Posterior vena cava (tissue), 2 donors: ENCODE data around the gene WDR7. TPM values are rescaled to one million over a fixed set of nuclear protein-coding genes. Genes with fewer than 3 reads are reported as not detected.

ENCODE experiments used
- DNase-seq: peaks from one replicate; pipeline ENCODE4 v3.0.0-alpha.2; 2020; ENCODE audit warnings: low spot score
- intact Hi-C, 2 donors: fragments of 100-400 bp; cut with DNase I; formaldehyde crosslinking; loops; one replicate each; pipeline versions ENCODE4 v1.14.1 to v1.14.2; 2022 to 2023
- total RNA-seq, 2 donors: library from RNA; stranded (reverse); fragmentation: NEBNext Ultra II Directional; extraction: Animal tissue kit (Norgen Biotek cat#: 25700); gene quantifications; one replicate each; pipeline ENCODE4 v1.2.1, GENCODE V29; 2021
- donor health status: DM: yes; HTN: yes; CAD: no.
- donor health status: DM: yes; HTN: yes; CAD: no.

Gene WDR7
- total RNA-seq, 2 donors from 2014 or later = 24.9 to 27.3 TPM

DNA sequence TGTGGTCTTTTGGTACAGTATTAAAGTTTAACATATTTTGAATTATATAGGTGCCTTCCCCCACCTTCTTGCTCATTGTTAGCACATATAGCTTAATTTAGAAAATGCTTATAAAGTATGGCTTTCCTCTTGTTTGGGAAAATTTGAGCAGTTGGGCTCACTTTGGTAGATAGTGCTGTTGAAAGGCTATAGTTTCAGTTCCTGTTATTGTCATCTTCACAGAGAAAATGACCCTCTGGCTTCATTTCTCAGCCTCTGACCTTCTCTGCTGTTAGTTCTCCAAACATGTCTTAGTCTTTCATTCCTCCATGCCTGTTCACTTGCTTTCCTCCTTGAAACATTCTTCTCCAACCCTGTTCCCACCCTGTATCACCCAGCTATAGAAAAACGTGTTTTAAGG, 200.6 kb downstream of the WDR7 start:
- intact Hi-C loops = no loop called here
- no peak for DNase-seq

DNA sequence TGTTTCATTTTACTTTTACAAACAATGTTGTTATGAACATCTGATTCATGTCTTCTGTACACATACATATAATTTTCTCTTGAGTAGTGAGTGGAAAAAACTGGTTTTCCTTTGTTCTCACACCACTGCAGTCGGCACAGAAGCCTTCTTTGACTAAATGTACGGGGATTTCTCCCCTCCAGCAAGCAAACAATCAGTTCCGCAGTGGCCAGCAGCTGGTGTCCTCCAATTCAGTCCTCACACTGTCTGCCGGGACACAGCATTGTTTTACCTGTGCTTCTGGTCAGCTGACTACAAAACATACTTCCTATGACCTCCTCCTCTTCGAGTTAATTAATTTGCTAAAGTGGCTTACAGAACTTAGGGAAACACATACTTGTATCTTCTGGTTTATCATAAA, 202.8 kb downstream of the WDR7 start:
- DNase-seq = no peak
- intact Hi-C loops = no loop called here

- intact Hi-C loops = no loop called here
- no peak for DNase-seq
These were observed 210.1 kb downstream of the WDR7 start for GRCh38 chr18:56861244-56861643.

DNA sequence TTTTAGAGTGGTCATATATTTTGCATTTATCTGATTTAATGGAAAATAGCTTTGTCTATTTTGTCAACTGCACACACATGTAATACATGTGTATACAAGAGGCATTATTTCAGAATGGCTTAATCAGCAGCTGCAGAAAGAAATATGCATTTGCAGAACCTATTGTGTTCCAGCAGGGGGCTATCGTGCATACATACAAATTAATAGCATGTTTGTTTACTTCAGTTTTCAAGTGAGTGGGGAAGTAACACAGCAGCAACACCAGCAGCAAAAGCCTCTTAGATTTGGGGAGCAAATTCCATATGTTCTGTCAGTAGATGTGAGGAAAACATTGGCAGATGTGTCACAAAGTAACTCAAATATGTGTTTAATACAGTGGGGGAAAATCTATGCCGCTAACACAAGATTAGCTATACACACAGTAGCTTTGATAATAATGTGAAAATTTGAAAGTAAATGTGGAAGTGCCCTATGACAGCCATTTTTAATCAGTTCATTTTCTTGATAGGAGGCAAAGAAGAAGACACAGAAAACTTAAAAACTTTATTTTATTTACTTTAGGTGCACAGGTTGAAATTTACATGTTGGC, 218.1 kb downstream of the WDR7 start:
- DNase-seq = no peak
- intact Hi-C loops = no loop called here

DNA sequence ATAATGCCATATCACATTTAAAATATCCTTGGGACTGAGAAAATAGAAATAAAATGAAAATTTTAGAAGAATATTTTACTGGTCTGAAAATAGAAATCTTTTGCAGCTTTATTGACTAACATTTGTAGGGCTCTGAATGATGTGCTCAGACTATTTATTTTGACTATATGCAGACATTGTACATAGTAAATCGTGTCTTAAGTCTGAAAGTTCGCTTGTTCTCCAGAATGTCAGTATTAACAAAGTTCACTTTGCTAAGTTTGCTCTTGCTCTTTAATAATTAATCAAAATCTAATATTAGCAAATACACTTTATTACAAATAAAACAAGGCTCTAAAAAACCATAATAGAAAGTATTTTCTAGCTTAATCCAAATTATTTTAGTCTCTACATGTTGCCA, 219.8 kb downstream of the WDR7 start:
- intact Hi-C loops = no loop called here
- no peak for DNase-seq

- intact Hi-C loops = no loop called here
- DNase-seq = no peak
These were observed 221.0 kb downstream of the WDR7 start for GRCh38 chr18:56872140-56872539.

- no peak for DNase-seq
- intact Hi-C loops = no loop called here
These were observed 222.4 kb downstream of the WDR7 start for GRCh38 chr18:56873441-56874140.

GRCh38 chr18:56878711-56879110, 227.6 kb downstream of the WDR7 start:
- no peak for DNase-seq
- intact Hi-C loops = no loop called here

- DNase-seq = no peak
- intact Hi-C loops = no loop called here
These were observed 233.4 kb downstream of the WDR7 start for GRCh38 chr18:56884511-56884910.

- DNase-seq = no peak
- intact Hi-C loops = no loop called here
These were observed 237.8 kb downstream of the WDR7 start for GRCh38 chr18:56888978-56889377.

DNA sequence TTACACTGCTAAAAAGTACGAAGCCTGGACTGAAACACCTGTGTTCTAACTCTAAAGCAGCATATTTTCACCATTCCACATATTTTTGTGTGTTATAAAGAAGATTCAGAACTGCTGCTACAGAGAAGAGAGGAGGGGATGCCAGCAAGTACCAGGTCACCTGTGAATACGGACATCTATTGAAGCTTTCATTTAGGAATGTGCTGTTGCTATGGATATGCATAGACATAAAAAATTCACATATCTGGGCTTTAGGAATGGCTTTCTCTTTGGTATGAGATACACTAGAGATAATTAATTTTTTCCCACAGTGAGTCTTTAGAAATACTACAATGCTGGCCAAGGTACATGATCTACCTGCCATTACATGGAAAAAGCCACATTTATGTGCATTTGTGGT, 238.5 kb downstream of the WDR7 start:
- DNase-seq = no peak
- intact Hi-C loops = loop anchor here in 1 of 2 donors (10.0 kb wide), 1 partner anchor 685 kb away; no protein-coding TSS in a partner anchor

GRCh38 chr18:56890632-56891031, 239.5 kb downstream of the WDR7 start:
- intact Hi-C loops = loop anchor here in 1 of 2 donors (10.0 kb wide), 1 partner anchor 684 kb away; no protein-coding TSS in a partner anchor
- DNase-seq = no peak

GRCh38 chr18:56891116-56891515, 240.0 kb downstream of the WDR7 start:
- intact Hi-C loops = loop anchor here in 1 of 2 donors (10.0 kb wide), 1 partner anchor 684 kb away; no protein-coding TSS in a partner anchor

GRCh38 chr18:56891870-56892269, 240.7 kb downstream of the WDR7 start:
- DNase-seq = no peak
- intact Hi-C loops = loop anchor here in 1 of 2 donors (10.0 kb wide), 1 partner anchor 683 kb away; no protein-coding TSS in a partner anchor

More at GRCh38 chr18:56891116-56891515, 240.0 kb downstream of the WDR7 start:
- DNase-seq = no peak

DNA sequence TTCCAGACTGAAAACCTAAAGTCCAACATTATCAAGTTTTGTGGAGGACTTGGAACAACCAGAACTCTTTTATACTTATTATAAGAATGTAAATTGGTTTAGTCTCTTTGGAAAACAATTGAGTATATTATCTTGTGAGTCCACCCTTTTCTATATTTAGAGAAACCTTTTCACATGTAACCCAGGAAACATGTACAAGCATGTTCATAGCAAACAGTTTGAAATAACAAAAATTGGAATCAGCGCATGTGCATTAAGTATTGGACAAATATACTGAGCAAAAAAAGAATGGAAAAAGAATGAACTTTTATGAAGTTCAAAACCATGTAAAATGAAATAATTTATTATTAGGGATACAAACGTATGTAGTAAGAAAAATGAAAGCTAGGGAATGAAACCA, 246.0 kb downstream of the WDR7 start:
- intact Hi-C loops = loop anchor here in 1 of 2 donors (10.0 kb wide), 1 partner anchor 678 kb away; no protein-coding TSS in a partner anchor
- DNase-seq = no peak

DNA sequence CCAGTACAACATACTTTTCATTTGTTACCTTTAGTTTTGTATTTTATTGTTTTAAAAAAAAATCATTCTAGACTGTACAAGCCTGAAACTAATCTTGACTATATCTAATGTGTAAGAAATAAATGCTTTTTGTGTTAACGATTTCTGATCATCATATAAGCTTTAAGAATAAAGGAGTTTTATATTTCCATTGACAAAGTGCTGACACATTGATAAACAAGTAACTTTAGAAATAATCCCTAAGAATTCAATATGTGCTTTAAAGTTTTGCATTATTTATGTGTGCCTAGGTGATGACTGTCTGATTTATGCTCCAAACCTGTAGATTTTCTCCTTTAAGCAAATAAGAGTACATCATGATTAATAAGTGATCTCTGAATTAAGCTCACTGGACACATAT, 248.5 kb downstream of the WDR7 start:
- no peak for DNase-seq

DNA sequence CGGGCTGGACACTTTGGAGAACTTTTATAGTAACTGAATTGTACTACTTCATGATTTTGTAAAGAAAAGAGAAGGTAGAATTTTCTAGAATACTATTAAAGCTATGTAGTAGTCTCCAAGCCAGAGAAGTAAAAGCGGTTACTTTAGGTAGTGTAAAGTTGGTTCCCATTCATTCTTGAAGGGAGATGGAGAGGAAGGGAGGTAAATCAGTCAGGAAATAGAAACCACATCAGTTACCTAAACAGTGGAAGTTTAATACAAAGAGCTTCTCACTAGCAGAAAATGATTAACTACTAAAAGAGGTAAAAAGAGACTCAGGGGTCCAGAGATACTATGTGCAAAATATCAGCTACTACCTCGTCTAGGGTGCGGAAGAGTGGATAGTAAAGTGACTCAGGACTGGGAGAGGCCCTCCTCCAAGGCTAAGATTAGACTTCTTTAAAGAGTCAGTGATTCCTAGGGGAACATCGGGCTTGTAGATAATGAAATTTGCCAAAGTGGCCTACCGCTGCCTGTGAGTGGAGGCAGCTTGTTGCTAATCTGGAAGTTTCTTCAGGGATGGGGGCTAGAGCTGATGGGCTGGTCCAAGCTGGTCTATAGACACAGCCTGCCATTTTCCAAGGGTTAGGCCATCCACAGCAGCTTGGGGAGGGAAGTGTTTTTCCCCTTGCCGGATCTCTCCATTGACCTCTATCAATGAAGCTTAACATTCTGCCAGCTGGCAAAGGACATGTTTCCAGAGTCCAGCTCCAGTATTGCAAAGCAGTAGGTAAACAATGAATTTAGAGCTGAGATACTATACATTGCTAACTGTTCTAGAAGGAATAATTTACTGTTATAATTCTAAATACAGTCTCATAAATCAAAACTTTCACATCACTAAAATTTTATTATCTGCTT, 249.3 kb downstream of the WDR7 start:
- DNase-seq = no peak
- intact Hi-C loops = no loop called here

More for the DNA sequence above, 248.5 kb downstream of the WDR7 start:
- intact Hi-C loops = loop anchor here in 1 of 2 donors (10.0 kb wide), 1 partner anchor 675 kb away; no protein-coding TSS in a partner anchor

DNA sequence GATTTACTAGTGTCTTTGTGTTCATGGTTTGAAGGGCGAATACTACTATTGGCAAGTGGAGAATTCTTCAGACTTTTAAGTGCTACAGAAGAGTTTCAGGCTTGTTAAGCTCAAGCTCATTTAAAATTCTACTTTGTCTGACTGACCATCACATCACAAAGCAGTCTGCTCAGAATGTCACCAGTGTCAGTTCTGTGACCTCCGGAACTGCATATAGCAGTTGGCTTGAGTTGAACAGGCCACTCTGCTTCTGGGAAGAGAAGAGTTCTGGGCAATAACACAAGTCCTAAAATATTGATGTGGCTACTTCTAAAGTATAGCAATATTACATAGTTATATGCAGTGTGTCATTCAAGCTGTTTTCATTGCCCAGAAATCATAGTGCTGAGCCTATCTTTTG, 250.8 kb downstream of the WDR7 start:
- intact Hi-C loops = no loop called here
- no peak for DNase-seq

DNA sequence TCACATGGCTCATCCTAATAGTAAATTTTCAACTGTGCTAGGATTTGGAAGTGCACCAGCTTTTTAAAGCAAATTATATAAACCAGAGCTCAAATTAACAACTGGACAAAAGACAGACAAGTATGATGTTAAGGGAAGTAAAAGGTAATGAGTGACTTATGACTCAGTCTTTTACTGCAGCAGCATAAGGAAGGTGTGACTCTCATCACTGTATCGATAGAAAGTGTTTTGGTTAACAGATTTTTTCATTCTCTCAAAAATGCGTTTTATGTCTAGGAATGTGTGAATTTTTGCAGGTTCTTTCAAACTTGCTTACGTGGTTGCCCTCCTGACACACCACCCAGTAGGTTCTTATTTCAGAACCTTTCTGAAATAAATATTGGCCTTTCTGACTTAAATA, 251.5 kb downstream of the WDR7 start:
- DNase-seq = no peak
- intact Hi-C loops = no loop called here

- intact Hi-C loops = no loop called here
- DNase-seq = no peak
These were observed 252.5 kb downstream of the WDR7 start for GRCh38 chr18:56903686-56904085.
